Measurements from ENCODE around the gene COG2. TPM values are rescaled to one million over a fixed set of nuclear protein-coding genes. Genes with fewer than 3 reads are reported as not detected.

COG2 gene
- total and polyA plus RNA-seq, 2 of the 13 experiments (the other 11 are each of a cell fraction or from before 2014, with no cell fraction given), result 16.8 to 36.3 TPM

GRCh38 chr1:230728710-230729392, 86.6 kb downstream of the COG2 start (continued):
- TF ChIP-seq ZNF18 (CRISPR knock-in tag; IDR thresholded peaks at IDR 0.05; ENCODE audit: insufficient replicate concordance) (no peak), ZFP62 (CRISPR knock-in tag; IDR thresholded peaks at IDR 0.05) (no peak), ZNF343 (CRISPR knock-in tag; IDR thresholded peaks at IDR 0.05) (peak; percentile 46; the same call in 1 of the 2 replicates), SAFB2 (CRISPR knock-in tag; IDR thresholded peaks at IDR 0.05; ENCODE audit: borderline replicate concordance, low read depth) (no peak), ZNF687 (CRISPR knock-in tag; IDR thresholded peaks at IDR 0.05) (peak; percentile 93), ZFP91 (CRISPR knock-in tag; IDR thresholded peaks at IDR 0.05; ENCODE audit: borderline replicate concordance) (peak; percentile 78), RXRB (CRISPR knock-in tag; IDR thresholded peaks at IDR 0.05; ENCODE audit: borderline replicate concordance) (peak; percentile 97), KIAA2018 (CRISPR knock-in tag; IDR thresholded peaks at IDR 0.05; ENCODE audit: borderline replicate concordance) (no peak), MXD4 (CRISPR knock-in tag; IDR thresholded peaks at IDR 0.05) (peak; percentile 49; the same call in 1 of the 2 replicates), PCBP2 (optimal IDR thresholded peaks at IDR 0.05; ENCODE audit: low read depth, low read length, poor library complexity, severe bottlenecking) (no peak), SNAPC5 (CRISPR knock-in tag; IDR thresholded peaks at IDR 0.05; ENCODE audit: borderline replicate concordance) (peak; percentile 79; the same call in 1 of the 2 replicates)
